Lower leg skin (tissue), 3 donors: ENCODE measurements around the gene TKTL1.

Source experiments
- POLR2A ChIP-seq, 2 donors: fragments of 450-650 bp; IDR thresholded peaks; one replicate each; pipeline ENCODE4 v1.6.1; 2016 to 2017; ENCODE audit warnings: antibody characterized with exemption in 2 of 2, mild to moderate bottlenecking in 1 of 2, moderate library complexity in 1 of 2
- TF ChIP-seq, protein P1 (sequence below), 3 donors: fragments of 450-650 bp; IDR thresholded peaks; one replicate each; pipeline ENCODE4 v1.5.1; 2016; ENCODE audit warnings: antibody characterized with exemption in 3 of 3, mild to moderate bottlenecking in 3 of 3, moderate library complexity in 2 of 3

DNA sequence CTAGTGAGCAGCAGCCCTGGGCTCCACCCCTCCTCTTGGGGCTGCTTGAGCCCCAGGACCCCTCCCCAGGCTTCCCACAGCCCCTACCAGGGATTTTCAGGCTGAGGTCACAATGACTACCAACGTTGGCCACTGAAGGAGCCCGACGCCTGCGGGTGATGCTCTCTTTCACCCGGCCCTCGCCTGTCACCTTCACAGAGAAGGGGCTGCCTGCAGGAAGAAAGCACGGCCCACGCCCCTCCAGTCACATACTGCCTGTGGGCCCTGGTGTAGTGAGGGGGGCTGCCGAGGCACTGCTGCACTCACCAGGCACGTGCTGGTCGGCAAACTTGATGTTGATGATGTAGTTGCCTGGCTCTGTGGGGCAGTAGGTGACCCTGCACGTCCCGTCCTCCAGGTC is 56.9 kb downstream of the TKTL1 start:
- TF ChIP-seq, protein P1, sequence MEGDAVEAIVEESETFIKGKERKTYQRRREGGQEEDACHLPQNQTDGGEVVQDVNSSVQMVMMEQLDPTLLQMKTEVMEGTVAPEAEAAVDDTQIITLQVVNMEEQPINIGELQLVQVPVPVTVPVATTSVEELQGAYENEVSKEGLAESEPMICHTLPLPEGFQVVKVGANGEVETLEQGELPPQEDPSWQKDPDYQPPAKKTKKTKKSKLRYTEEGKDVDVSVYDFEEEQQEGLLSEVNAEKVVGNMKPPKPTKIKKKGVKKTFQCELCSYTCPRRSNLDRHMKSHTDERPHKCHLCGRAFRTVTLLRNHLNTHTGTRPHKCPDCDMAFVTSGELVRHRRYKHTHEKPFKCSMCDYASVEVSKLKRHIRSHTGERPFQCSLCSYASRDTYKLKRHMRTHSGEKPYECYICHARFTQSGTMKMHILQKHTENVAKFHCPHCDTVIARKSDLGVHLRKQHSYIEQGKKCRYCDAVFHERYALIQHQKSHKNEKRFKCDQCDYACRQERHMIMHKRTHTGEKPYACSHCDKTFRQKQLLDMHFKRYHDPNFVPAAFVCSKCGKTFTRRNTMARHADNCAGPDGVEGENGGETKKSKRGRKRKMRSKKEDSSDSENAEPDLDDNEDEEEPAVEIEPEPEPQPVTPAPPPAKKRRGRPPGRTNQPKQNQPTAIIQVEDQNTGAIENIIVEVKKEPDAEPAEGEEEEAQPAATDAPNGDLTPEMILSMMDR (IDR thresholded peaks at IDR 0.05) = no peak
- no peak for TF ChIP-seq POLR2A (IDR thresholded peaks at IDR 0.05)
